Mesenchymal stem cell (in vitro differentiated cells and primary cell): ENCODE data around the gene KISS1R.

Source experiments
- DNase-seq: peaks from one replicate; pipeline ENCODE4 v3.0.0-alpha.2; 2013
- H2AFZ ChIP-seq: one replicate; pipeline ENCODE4 v1.6.1; 2013; ENCODE audit warnings: low read depth, mild to moderate bottlenecking, control low read depth, inconsistent platforms, low read length, moderate library complexity
- H2AK5ac ChIP-seq: 2 replicates; pipeline ENCODE4 v1.6.1; 2013; ENCODE audit warnings: low read length, moderate library complexity, mild to moderate bottlenecking, inconsistent platforms; ENCODE audit not compliant: severe bottlenecking
- H2BK120ac ChIP-seq: one replicate; pipeline ENCODE4 v1.6.1; 2013; ENCODE audit warnings: low read depth, mild to moderate bottlenecking, inconsistent platforms, low read length, moderate library complexity
- H2BK12ac ChIP-seq, 2 experiments: one replicate each; pipeline ENCODE4 v1.6.1; 2013; ENCODE audit warnings: inconsistent platforms in 2 of 2, low read length in 2 of 2, mild to moderate bottlenecking in 2 of 2, moderate library complexity in 2 of 2, control low read depth in 1 of 2
- H2BK15ac ChIP-seq: one replicate; pipeline ENCODE4 v1.6.1; 2013; ENCODE audit warnings: mild to moderate bottlenecking, low read depth, inconsistent platforms; ENCODE audit not compliant: poor library complexity, severe bottlenecking
- H2BK5ac ChIP-seq: 2 replicates; pipeline ENCODE4 v1.6.1; 2013; ENCODE audit warnings: low read depth, mild to moderate bottlenecking, low read length, control low read depth, inconsistent platforms; ENCODE audit not compliant: poor library complexity, severe bottlenecking
- H3K14ac ChIP-seq, 2 experiments: one replicate each; pipeline ENCODE4 v1.6.1; 2013; ENCODE audit warnings: inconsistent platforms in 2 of 2, low read length in 2 of 2, control low read depth in 1 of 2, mild to moderate bottlenecking in 1 of 2, moderate library complexity in 1 of 2
- H3K18ac ChIP-seq, 2 experiments: one replicate each; pipeline ENCODE4 v1.6.1; 2013; ENCODE audit warnings: inconsistent platforms in 2 of 2, low read length in 2 of 2, control low read depth in 1 of 2, low read depth in 1 of 2, mild to moderate bottlenecking in 1 of 2
- H3K23ac ChIP-seq, 2 experiments: one replicate each; pipeline ENCODE4 v1.6.1; 2013; ENCODE audit warnings: inconsistent platforms in 2 of 2, low read length in 2 of 2, mild to moderate bottlenecking in 2 of 2, moderate library complexity in 2 of 2, control low read depth in 1 of 2
- H3K27ac ChIP-seq: 2 replicates; pipeline ENCODE4 v1.5.1; 2013; ENCODE audit warnings: mild to moderate bottlenecking, moderate library complexity, low read length, control low read depth, inconsistent platforms; ENCODE audit not compliant: poor library complexity, severe bottlenecking
- H3K27me3 ChIP-seq, 2 experiments: 2 replicates each; pipeline versions ENCODE4 v1.6.1 to v1.7.0; 2013; ENCODE audit warnings: low read length in 2 of 2, mild to moderate bottlenecking in 2 of 2, moderate library complexity in 2 of 2, control low read depth in 1 of 2, inconsistent platforms in 1 of 2; ENCODE audit not compliant: control insufficient read depth in 1 of 2, insufficient read depth in 1 of 2
- H3K36me3 ChIP-seq, 2 experiments: 2 replicates each; pipeline versions ENCODE4 v1.6.1 to v1.7.0; 2013; ENCODE audit warnings: low read length in 2 of 2, control low read depth in 1 of 2, inconsistent platforms in 1 of 2, low read depth in 1 of 2, mild to moderate bottlenecking in 1 of 2; ENCODE audit not compliant: insufficient read depth in 2 of 2, control insufficient read depth in 1 of 2
- H3K4ac ChIP-seq, 2 experiments: one replicate each; pipeline ENCODE4 v1.6.1; 2013; ENCODE audit warnings: inconsistent platforms in 2 of 2, low read length in 2 of 2, mild to moderate bottlenecking in 2 of 2, moderate library complexity in 2 of 2, control low read depth in 1 of 2, low read depth in 1 of 2
- H3K4me1 ChIP-seq: 2 replicates; pipeline ENCODE4 v1.6.1; 2013; ENCODE audit warnings: low read depth, low read length, control low read depth; ENCODE audit not compliant: control insufficient read depth, insufficient read depth
- H3K4me2 ChIP-seq: 2 replicates; pipeline ENCODE4 v1.6.1; 2013; ENCODE audit warnings: low read length, mild to moderate bottlenecking, inconsistent platforms; ENCODE audit not compliant: poor library complexity, severe bottlenecking
- H3K4me3 ChIP-seq, 2 experiments: 2 replicates each; pipeline versions ENCODE4 v1.5.1 to v1.7.0; 2013; ENCODE audit warnings: low read length in 2 of 2, mild to moderate bottlenecking in 2 of 2, control low read depth in 1 of 2, low read depth in 1 of 2; ENCODE audit not compliant: insufficient read depth in 1 of 2
- H3K79me1 ChIP-seq: replicated peaks from 2 replicates; pipeline ENCODE4 v1.6.1; 2013; ENCODE audit warnings: mild to moderate bottlenecking, control low read depth, low read length, inconsistent platforms; ENCODE audit not compliant: poor library complexity, severe bottlenecking
- H3K9ac ChIP-seq: 2 replicates; pipeline ENCODE4 v1.7.0; 2013; ENCODE audit warnings: mild to moderate bottlenecking, low read length, moderate library complexity
- H3K9me3 ChIP-seq: 2 replicates; pipeline ENCODE4 v1.7.0; 2013; ENCODE audit warnings: mild to moderate bottlenecking, low read length; ENCODE audit not compliant: control insufficient read depth
- H4K8ac ChIP-seq: one replicate; pipeline ENCODE4 v1.6.1; 2013; ENCODE audit warnings: inconsistent platforms, mild to moderate bottlenecking, low read length, moderate library complexity
- H4K91ac ChIP-seq: one replicate; pipeline ENCODE4 v1.6.1; 2013; ENCODE audit warnings: mild to moderate bottlenecking, low read length, inconsistent platforms
- WGBS: methylation state at CpG from one replicate; pipeline ENCODE4 v1.1.7; 2013; ENCODE audit warnings: mixed read lengths; 5-methylcytosine and 5-hydroxymethylcytosine counted together

KISS1R gene

DNA sequence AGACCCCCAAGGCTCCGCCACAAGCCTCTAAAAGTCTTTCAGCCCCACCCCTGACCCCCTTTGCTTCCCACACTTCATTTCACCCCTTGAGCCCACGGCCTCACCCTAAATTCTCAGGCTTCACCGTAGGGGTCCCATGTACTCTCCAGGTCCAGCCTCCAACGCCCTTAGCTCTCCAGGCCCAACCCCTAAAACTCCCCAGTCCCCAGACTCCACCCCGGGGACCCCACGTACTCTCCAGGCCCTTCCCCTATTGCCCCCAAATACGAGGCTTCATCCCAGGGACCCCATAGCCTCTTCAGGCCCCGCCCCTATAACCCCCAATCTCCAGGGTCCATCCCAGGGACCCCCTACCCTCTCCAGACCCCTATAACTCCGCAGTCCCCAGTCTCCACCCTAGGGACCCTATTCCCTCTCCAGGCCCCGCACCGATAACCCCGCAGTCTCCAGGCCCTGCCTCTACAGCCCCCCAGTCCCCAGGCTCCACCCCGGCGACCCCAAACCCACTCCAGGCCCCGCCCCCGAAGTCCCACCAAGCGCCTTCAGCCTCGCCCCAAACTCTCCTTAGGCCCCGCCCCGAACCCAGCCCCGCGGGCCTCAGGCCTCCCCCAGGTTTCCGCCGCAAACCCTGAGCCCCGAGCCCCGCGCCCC lies 24.8 kb upstream of the KISS1R start:
- Histone ChIP-seq H3K9ac (peak overlapping the region; percentile 85), H3K4me3 (peak overlapping the region; percentile 83 to 99), H3K27me3 (no peaks in the 10 kb centered on the region), H2BK120ac (peak overlapping the region; percentile 89), H2BK15ac (peak overlapping the region; percentile 65), H2BK12ac (peak overlapping the region in 1 of 2 experiments; percentile 15), H4K8ac (peak overlapping the region; percentile 66), H3K27ac (no peak overlapping the region), H2AFZ (peak overlapping the region; percentile 31), H2BK5ac (no peak overlapping the region), H3K14ac (peak overlapping the region in 1 of 2 experiments; percentile 83), H4K91ac (peak overlapping the region; percentile 76), H2AK5ac (peak overlapping the region; percentile 78), H3K4ac (peak overlapping the region in 1 of 2 experiments; percentile 68), H3K23ac (no peak overlapping the region), H3K18ac (peak overlapping the region; percentile 37 to 55), H3K9me3 (no peaks in the 10 kb centered on the region), H3K36me3 (peaks cover 35 to 54% of the 10 kb centered on the region in 2 experiments), H3K79me1 (peaks cover 31% of the 10 kb centered on the region), H3K4me1 (peaks cover 6% of the 10 kb centered on the region), H3K4me2 (peak overlapping the region; percentile 55)
- DNase-seq: no peak
- 15% methylated on average over 10 of the region's 27 CpGs for WGBS

DNA sequence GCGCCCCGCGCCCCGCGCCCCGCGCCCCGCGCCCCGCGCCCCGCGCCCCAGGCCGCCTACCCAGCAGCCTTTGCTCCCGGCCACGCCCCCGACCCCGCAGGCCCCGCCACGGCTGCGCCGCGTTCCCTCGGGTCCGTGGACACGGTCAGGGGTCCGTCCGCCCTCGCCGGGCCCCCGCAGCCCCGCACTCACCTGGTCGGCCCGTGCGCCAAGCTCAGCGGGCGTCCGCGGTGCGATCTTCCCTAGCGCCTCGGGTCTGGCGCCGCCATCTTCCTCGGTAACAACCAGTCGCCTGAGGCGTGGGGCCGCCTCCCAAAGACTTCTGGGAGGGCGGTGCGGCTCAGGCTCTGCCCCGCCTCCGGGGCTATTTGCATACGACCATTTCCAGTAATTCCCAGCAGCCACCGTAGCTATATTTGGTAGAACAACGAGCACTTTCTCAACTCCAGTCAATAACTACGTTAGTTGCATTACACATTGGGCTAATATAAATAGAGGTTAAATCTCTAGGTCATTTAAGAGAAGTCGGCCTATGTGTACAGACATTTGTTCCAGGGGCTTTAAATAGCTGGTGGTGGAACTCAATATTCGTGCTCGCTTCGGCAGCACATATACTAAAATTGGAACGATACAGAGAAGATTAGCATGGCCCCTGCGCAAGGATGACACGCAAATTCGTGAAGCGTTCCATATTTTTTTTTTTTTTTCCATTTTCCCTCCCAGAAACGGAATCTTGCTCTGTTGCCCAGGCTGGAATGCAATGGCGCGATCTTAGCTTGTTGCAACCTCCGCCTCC lies 24.0 kb upstream of the KISS1R start, which contains the start of the genes MED16 and RNU6-9:
TSS of gene MED16 (minus strand) at position 294 of the 796 bp plus-strand sequence. CDS start 2,056 bp downstream, outside the sequence.
TSS of gene RNU6-9 (plus strand) at position 591 of the 796 bp plus-strand sequence.
- Histone ChIP-seq H3K4ac (peak within 1 kb of the TSS; percentile 95 to 96), H3K18ac (peak within 1 kb of the TSS; percentile 97 to 100), H3K23ac (peak within 1 kb of the TSS in 1 of 2 experiments; percentile 85), H3K4me1 (peaks cover 6% of the 10 kb centered on the region), H2AFZ (peak within 1 kb of the TSS; percentile 94), H2AK5ac (peak within 1 kb of the TSS; percentile 78), H3K36me3 (peaks cover 34 to 53% of the 10 kb centered on the region in 2 experiments), H3K9ac (peak within 1 kb of the TSS; percentile 94), H2BK15ac (peak within 1 kb of the TSS; percentile 98), H2BK12ac (peak within 1 kb of the TSS in 1 of 2 experiments; percentile 15), H3K9me3 (no peaks in the 10 kb centered on the region), H4K8ac (peak within 1 kb of the TSS; percentile 100), H3K4me3 (peak within 1 kb of the TSS; percentile 83 to 99), H2BK5ac (peak within 1 kb of the TSS; percentile 97), H4K91ac (peak within 1 kb of the TSS; percentile 99), H2BK120ac (peak within 1 kb of the TSS; percentile 89), H3K4me2 (peak within 1 kb of the TSS; percentile 55), H3K14ac (peak within 1 kb of the TSS; percentile 83 to 99), H3K79me1 (peaks cover 31% of the 10 kb centered on the region), H3K27ac (peak within 1 kb of the TSS; percentile 87), H3K27me3 (no peaks in the 10 kb centered on the region)
- peak; percentile 94 for DNase-seq
- WGBS: 1% methylated on average over 57 of the region's 69 CpGs

DNA sequence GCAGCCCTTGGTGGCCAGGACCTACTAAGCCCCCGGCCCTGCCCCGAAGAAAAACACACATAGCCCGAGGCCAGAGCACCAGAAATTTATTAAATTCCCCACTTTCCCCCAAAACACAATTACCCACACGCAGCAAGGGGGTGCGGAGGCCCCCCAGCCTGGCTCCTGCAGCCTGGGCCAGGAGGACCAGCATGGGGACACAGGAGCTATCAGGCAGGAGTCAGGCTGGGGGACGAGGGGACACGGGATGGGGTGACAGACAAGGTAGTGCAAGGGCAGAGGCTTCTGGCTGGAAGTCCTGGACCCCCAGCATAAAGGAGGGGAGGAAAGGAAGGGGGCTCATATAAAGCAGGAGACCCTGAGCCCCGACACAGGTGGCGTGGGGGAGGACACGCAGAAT lies 20.7 kb upstream of the KISS1R start:
- 98% methylated on average over 9 of the region's 10 CpGs for WGBS

DNA sequence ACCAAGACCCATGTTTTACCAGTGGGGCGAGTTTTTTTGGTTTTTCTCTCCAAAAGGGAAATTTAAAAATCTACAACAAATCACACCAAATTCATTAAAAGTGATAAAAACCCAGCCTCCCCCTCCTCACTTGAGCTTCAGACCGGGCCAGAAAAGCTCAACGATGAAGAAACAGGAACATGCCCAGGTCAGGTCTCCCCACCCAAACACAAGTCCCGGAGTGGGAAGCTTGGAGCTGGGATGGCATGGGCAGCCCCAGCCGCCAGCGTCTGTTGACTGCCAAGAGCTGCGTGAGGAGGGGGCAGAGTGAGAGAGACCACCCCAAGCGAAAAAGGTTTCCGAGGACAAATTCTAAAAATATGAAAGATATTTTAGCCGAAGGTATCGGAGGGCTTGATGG lies 20.1 kb upstream of the KISS1R start:
- Histone ChIP-seq H2BK12ac (no peak overlapping the region), H3K4ac (no peak overlapping the region), H3K4me1 (peaks cover 14% of the 10 kb centered on the region), H3K27me3 (no peaks in the 10 kb centered on the region), H3K4me2 (no peak overlapping the region), H2AFZ (no peak overlapping the region), H3K36me3 (peaks cover 26 to 61% of the 10 kb centered on the region in 2 experiments), H2BK15ac (no peak overlapping the region), H3K9me3 (no peaks in the 10 kb centered on the region), H4K8ac (no peak overlapping the region), H3K9ac (no peak overlapping the region), H2BK120ac (no peak overlapping the region), H2AK5ac (no peak overlapping the region), H4K91ac (no peak overlapping the region), H3K23ac (no peak overlapping the region), H3K4me3 (no peak overlapping the region), H2BK5ac (no peak overlapping the region), H3K79me1 (peaks cover 33% of the 10 kb centered on the region), H3K18ac (no peak overlapping the region), H3K27ac (no peak overlapping the region), H3K14ac (no peak overlapping the region)
- 89% methylated on average over 11 of the region's 11 CpGs for WGBS
- DNase-seq: no peak

More for the DNA sequence above, 20.7 kb upstream of the KISS1R start:
- Histone ChIP-seq H3K4me3 (no peak overlapping the region), H3K36me3 (peaks cover 26 to 55% of the 10 kb centered on the region in 2 experiments), H3K23ac (no peak overlapping the region), H4K8ac (no peak overlapping the region), H2AFZ (no peak overlapping the region), H3K4me1 (peaks cover 14% of the 10 kb centered on the region), H3K18ac (no peak overlapping the region), H3K79me1 (peaks cover 29% of the 10 kb centered on the region), H2AK5ac (no peak overlapping the region), H3K27me3 (no peaks in the 10 kb centered on the region), H3K9ac (no peak overlapping the region), H2BK120ac (no peak overlapping the region), H2BK12ac (no peak overlapping the region), H3K4me2 (no peak overlapping the region), H2BK5ac (no peak overlapping the region), H4K91ac (no peak overlapping the region), H3K9me3 (no peaks in the 10 kb centered on the region), H3K27ac (no peak overlapping the region), H2BK15ac (no peak overlapping the region), H3K4ac (no peak overlapping the region), H3K14ac (no peak overlapping the region)
- DNase-seq: no peak
